GM18520 (cell line): ENCODE measurements around the gene GLCE.

ENCODE experiments used
- ATAC-seq: cut with Tn5 transposase; IDR thresholded peaks from one replicate; pipeline ENCODE4 v1.9.1; 2021; ENCODE audit not compliant: unreplicated experiment

GLCE gene

GRCh38 chr15:69316291-69316690 lies 155.9 kb downstream of the GLCE start:
- no peak for ATAC-seq

GRCh38 chr15:69317392-69317841 lies 157.0 kb downstream of the GLCE start:
- ATAC-seq, result no peak

GRCh38 chr15:69318033-69318432 lies 157.6 kb downstream of the GLCE start:
- ATAC-seq, result no peak

GRCh38 chr15:69319384-69320375 lies 159.2 kb downstream of the GLCE start:
- ATAC-seq, result no peak

- ATAC-seq, result no peak
Measured at GRCh38 chr15:69320977-69321554, 160.6 kb downstream of the GLCE start.
